GM15510 (cell line): ENCODE results near the gene SSBP3.

Experiments used
- POLR2A ChIP-seq: IDR thresholded peaks from 3 replicates; pipeline ENCODE4 v1.6.1; 2011; ENCODE audit warnings: borderline replicate concordance; ENCODE audit not compliant: insufficient read length; ENCODE audit errors: extremely low read depth

Gene SSBP3

GRCh38 chr1:54223441-54224202 lies 182.6 kb downstream of the SSBP3 start:
- TF ChIP-seq POLR2A, result no peak

- no peak for TF ChIP-seq POLR2A
These were observed 183.5 kb downstream of the SSBP3 start for GRCh38 chr1:54222711-54223110.

- no peak for TF ChIP-seq POLR2A
These were observed 184.2 kb downstream of the SSBP3 start for GRCh38 chr1:54221867-54222484.

- TF ChIP-seq POLR2A, result no peak
These were observed 184.9 kb downstream of the SSBP3 start for GRCh38 chr1:54221113-54221834.

GRCh38 chr1:54220004-54220811 lies 186.0 kb downstream of the SSBP3 start:
- no peak for TF ChIP-seq POLR2A

GRCh38 chr1:54219688-54220003 lies 186.5 kb downstream of the SSBP3 start:
- TF ChIP-seq POLR2A, result no peak

- TF ChIP-seq POLR2A, result no peak
These were observed 187.1 kb downstream of the SSBP3 start for GRCh38 chr1:54218883-54219687.

- no peak for TF ChIP-seq POLR2A
These were observed 190.7 kb downstream of the SSBP3 start for GRCh38 chr1:54215523-54215922.

- no peak for TF ChIP-seq POLR2A
These were observed 193.3 kb downstream of the SSBP3 start for GRCh38 chr1:54212872-54213271.

GRCh38 chr1:54207287-54207686 lies 198.9 kb downstream of the SSBP3 start:
- TF ChIP-seq POLR2A, result no peak

GRCh38 chr1:54204199-54204598 lies 202.0 kb downstream of the SSBP3 start:
- TF ChIP-seq POLR2A, result no peak

- TF ChIP-seq POLR2A, result no peak
These were observed 205.6 kb downstream of the SSBP3 start for GRCh38 chr1:54200519-54200997.

- peak; percentile 82 for TF ChIP-seq POLR2A
These were observed 206.3 kb downstream of the SSBP3 start, which contains the start of the genes CYB5RL and MRPL37 for GRCh38 chr1:54199765-54200518. CYB5RL (minus strand) TSS chr1:54200030; CDS start chr1:54195616, 4,414 bp downstream. MRPL37 (plus strand) TSS chr1:54200167; CDS start chr1:54200244, 77 bp downstream.
